Epidermal melanocyte (primary cell): Measurements from ENCODE around the gene TSC22D3.
"Not testable (repeated sequence)": the region's sequence is repeated elsewhere in the genome, so short reads cannot be mapped to it uniquely, and the experiment has no call there.

Experiments
- DNase-seq: peaks from one replicate; pipeline ENCODE4 v3.0.0; 2011; ENCODE audit warnings: low spot score; ENCODE audit not compliant: insufficient read length

The TSC22D3 gene

DNA sequence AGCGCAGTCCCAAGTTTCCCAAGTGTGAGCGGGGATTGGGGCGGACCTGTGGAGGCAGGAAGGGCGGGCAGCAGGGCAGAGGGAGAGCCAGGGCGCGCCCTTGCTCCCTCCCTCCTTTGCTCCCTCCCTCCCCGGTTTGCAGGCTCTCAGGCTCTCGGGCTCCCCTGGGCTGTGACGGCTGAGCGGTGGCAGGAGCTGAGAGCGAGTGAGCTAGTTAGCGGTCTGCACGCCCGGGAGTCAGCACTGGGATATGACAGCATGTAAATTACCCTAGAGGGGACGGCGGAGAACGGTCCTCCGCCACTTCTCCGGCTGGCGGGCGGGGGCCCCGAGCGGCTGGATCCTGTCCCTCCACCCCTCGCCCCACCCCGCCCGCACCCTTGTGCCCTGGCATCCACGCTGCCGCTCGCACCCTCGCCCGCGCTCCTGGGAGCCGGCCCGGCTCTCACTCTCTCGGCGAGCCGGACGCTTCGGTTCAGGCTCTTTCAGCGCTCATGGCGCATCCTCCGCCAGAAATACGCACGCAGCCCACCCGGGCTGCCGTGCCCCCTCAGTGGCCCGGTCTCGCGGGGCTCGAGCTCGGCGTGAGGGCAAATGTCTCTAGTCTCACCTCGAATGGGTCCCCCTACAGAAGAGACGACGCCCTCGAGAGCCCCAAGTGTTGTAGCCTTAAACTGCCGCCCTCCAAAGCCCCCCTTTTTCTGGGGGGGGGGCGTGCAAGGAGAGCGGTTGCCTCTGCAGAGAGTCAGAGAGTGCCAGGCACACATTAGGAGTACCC is at the start of gene TSC22D3:
TSC22D3 (minus strand) TSS at position 54 of the 778 bp plus-strand sequence. CDS start 368 bp downstream, outside the sequence.
- peak; percentile 48 for DNase-seq

DNA sequence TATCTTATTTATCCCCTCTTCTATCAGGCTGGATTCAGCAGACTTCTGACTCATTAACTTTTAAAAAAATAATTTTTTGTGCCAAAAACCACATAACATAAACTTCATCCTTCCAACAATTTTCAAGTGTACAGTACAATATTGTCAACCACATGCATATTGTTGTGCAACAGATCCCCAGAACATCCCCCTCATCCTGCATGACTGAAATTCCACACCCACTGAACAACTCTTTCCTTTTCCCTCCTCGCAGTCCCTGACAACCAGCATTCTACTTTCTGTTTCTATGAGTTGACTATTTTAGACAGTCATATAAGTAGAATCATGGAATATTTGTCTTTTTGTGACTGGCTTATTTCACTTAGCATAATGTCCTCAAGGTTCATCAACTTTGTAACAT is 47.9 kb upstream of the TSC22D3 start:
- DNase-seq, result no peak

DNA sequence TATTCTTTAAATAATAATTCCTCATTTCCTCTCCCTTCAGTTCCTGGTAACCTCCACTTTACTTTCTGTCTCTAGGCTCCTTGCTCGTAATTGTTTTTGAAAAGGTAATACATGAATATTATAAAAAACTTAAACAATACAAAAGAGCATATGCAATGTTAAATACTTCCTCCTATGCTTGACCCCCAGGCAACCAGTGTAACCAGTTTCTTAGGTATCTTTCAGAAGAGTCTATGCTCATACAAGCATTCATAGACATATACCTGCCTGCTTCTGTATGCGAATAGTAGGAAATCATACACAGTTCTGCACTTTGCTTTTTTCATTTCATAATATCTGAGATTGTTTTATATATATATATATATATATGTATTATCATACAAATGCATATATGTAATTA is 47.5 kb upstream of the TSC22D3 start:
- DNase-seq, result no peak

DNA sequence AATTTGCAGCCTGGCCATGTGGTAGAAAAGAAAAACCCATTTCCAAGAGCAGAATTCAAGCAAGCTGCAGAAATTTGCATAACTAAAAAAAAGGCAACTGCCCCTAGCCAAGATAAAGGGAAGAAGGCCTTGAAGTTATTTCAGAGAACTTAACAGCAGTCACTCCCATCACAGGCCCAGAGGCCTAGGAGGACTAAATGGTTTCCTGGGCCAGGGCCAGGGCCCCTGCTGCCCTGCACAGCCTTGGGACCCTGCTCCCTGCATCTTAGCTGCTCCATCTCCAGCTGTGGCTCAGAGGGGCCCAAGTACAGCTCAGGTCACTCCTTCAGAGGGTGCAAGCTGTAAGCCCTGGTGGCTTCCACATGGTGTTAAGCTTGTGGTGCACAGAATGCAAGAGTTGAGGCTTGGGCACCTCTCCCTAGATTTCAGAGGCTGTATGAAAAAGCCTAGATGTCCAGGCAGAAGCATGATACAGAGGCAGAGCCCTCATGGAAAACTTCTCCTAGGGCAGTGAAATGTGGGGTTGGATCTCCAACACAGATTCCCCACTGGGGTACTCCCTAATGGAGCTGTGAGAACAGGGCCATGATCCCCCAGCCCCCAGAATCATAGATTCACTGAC is 43.4 kb upstream of the TSC22D3 start:
- no peak for DNase-seq

DNA sequence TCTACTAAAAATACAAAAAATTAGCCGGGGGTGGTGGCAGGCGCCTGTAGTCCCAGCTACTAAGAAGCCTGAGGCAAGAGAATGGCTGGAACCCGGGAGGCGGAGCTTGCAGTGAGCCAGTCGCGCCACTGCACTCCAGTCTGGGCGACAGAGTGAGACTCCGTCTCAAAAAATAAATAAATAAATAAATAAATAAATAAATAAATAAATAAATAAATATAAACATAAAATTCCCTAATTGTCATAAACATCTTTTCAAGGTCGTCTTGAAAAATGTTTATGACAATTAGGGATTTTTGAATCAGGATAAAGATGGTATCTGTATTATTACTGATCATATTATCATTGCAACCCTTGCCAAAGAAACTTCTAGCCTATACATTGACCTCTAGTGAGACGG is 34.5 kb upstream of the TSC22D3 start:
- DNase-seq, result not testable (repeated sequence)

DNA sequence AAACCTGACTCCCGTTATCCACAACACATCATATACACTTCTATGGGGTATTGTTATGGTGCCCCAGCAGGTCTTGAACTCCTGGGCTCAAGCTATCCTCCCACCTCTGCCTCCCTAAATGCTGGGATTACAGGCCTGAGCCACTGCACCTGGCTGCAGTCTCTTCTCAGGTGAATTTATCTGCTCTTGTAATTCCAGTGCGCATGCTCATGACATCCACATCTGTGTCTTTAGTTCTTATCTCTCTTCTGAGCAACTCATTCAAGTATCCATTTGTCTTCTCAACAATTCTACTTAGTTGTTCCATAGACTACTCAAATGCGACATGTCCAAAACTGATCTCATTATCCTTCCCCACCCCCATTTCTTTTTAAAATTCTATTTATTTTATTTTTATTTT is 29.6 kb upstream of the TSC22D3 start:
- no peak for DNase-seq

DNA sequence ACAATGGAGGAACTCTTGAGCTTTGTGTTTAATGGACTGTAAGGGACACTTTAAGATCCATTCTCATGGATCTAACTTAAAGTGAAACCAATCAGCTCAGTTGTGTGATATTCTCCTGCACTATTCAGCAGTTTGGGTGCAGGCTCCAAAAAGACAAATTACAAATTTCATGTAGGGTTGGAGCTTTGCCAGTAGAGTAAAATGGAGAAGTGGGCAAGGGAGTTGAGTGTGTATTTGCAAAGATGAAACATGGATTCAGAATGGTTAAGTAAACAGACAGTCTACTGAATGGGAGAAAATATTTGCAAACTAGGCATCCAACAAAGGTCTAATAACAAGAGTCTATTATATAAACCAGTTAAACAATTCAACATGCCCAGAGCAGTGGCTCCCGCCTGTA is 28.8 kb upstream of the TSC22D3 start:
- no peak for DNase-seq

DNA sequence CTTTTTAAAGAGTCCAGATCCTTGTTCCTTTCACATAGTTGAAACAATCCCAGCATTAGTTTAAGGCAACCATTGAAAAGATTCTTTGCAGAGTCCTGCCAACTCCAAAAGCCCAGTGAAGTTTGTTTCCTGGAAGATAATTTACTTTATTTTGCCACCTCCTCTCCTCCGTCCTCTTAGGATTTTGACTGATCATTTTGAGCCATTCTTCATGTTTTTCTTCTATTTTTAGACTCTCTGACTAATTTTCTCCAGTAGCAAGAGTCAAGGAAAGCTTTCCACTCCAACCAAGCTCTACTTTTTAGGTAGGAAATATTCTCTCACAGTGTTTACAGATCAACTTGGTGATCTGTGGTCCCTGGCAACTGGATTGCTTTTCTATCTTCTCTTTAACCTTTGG is 12.2 kb upstream of the TSC22D3 start:
- no peak for DNase-seq

DNA sequence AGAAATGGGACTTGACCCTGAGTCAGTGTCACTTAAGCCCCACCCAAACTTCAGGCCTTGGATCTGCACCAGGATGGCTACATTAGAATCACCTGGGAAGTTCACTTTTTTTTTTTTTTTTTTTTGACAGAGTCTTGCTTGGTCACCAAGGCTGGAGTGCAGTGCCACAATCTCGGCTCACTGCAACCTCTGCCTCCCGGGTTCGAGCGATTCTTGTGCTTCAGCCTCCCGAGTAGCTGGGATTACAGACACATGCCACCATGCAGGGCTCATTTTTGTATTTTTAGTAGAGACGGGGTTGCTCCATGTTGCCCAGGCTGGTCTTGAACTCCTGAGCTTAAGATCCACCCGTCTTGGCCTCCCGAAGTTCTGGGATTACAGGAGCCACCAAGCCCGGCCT is 4.9 kb upstream of the TSC22D3 start:
- no peak for DNase-seq

DNA sequence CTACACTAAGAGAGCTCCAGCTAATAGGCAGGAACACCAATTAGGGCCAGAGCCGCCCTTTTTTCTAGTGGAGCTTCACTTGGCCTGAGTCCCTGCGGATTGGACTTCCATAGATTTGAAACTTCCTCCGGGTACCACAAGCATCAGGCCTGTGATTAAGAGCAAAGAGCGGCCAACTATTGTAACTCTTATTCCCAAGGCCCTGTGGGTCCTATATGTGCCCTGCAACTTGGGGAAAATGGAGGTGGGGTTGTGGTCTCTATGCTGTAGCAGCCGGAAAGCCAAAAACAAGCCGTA is 1.9 kb upstream of the TSC22D3 start, which contains the start of gene NCBP2L:
NCBP2L (plus strand) TSS at position 198 of the 297 bp plus-strand sequence. CDS start 16,488 bp downstream, outside the sequence.
- no peak for DNase-seq

DNA sequence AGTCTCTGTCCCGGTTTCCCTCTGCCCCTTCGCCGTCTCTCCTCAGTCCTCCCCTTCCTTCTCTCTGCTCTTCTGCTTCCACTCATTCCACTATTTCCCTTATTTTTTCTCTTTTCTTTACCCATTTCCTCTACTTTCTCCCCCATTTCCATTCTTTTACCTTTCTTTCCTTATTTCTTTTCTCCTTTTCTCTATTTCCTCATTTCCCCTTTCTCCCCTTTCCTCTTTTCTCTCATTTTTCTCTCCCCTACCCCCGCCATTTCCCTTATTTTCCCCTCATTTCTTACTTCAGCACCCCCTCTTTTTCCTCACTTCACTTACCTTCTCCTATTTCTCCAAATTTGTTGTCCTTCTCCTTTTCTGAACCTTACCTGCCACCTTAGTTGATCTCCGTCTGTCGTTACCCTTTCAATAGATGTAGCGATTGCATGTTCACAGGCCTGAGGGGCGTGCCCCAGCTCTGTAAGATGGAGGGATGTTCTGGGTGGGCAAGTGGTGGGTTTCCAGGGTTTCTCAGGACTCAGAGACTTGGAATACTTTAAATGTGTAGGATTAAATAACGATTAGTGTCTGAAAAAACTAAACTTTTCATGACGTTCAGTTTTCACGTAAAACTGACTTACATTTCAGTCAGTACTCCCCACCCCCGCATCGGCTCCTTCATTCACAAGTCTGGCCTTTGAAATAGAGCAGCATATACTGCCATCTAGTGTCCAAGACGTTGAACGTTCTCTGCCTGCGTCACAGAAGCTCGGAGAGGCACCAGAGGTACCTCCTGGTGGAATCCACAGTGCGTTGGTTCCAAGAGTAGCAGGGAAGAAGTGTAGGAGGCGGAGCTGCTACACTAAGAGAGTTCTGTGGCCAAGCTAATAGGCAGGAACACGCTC is 1.3 kb upstream of the TSC22D3 start:
- DNase-seq, result peak; percentile 56

DNA sequence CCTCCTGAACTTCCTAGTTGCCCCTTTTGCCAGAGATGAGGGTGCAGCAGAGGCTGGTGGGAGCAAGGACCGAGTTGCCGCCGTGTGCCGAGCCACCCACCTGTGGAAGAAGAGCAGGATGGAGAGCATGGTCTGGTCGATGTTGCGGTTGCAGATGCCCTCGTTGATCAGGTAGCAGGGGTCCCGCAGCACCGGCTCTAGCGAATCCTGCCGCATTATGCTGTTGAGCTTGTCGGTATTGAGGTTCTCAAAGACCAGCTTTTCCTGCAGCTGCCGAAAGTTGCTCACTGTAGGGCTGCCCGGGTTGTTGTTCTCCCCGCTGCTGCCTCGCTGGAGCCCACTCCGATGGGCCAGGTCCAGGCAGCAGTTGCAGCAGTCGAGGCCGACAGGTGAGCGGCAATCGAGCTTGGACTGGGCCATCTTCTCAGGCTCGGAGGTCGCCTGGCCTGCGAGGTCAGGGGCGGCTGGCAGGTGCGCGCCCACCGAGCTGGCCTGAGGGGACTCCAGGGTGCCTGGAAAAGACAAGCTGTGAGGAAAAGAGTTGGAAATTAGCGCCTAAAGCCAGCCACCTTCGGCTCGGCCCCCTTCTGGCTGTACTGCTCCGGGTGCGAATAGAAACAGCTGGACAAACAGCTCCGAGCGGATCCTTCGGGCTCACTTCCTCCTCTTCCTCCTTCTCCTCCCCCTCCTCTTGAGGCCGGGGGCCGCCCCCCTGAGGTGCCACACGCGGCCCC is 420 bp downstream of the TSC22D3 start:
- no peak for DNase-seq

DNA sequence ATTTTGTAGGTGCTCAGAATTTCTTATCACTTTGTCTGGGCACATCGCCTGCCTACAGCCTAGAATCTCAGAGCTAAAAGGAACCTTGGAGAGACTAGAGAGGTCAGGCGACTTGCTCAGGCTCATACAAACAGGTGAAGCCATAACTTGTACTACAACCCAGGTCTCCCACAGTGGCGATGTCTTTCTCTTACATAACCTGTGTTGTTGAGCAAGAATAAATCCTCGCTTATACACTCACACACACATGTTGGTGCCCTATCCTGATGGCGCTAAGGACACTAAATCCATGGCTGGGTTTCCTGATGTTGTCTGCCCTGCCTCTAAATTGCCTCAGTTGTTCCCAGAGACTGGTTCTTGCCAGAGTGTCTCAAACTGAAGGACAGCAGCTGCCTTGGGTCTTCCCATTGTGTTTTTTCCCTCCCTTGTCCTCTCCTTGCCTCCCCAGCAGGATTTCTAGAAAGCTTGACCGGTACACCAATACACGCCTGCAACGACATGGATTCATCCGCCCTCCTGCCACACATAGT is 1.6 kb downstream of the TSC22D3 start:
- DNase-seq, result no peak

DNA sequence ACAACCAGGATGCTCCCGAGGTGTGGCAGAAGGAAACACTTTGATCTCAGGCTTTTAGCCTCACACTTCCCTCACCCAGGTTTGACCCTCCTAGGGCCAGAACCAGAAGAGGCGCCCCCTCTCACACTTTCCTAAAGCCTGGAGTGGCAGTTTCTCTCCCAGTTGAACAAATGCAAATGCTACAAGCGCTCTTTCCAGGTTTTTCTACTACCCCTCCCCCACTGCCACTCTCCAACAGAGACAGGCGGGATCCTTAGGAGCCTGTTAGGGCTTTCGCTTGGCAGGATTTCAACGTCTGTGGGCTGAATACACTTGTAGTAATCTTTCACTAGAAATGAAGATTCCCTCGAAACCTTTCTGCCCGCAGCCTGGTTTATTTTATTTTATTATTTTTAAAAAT is 2.4 kb downstream of the TSC22D3 start:
- no peak for DNase-seq

DNA sequence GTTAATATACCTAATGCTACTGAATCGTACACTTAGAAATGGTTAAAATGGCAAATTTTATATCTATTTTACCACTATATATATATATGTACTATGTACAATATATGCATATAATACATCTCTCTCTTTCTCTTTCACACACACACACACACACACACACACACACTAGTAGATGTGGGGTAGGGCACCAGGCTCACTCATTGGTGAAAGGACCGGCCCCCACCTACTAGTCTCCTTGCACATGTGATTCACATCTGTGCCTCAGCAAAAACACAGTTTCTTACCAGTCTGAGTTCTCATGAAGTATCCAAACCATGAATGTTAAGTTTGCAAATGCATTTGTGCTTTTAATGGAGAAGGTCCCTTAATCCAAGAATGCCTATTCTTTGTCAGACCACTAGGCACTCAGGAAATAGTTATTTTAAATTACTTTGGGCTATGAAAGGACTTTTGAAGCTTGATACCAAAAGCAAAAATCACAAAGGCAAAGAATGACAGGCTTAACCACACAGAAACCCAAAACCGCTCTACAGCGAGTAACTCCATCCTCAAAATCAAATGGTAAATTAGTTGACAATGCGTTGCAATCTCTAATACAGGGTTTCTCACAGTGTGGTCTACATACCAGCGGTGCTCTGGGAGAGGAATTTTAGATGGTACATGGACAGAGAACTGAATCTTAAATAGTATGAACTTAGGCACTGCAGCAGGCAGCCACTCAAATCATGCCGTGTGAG is 5.8 kb downstream of the TSC22D3 start:
- DNase-seq, result no peak

DNA sequence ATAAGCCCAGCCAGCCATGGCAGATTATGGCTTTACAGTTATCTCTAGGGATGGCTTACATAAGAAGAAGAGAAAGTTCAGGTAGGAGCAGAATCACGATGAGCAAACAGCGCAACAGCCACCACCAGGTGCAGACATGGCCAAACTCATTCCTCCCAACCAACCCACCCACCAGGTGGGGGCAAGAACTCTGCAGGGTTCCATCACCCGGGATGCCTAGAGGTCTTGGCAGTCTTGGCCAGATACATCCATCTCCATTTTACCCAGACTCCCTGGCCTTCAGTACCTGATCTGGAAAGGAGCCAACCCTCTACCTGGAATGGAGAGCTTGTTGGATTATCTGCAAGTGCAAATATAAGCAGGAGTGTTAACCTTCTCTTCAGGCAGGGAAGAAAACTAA is 7.5 kb downstream of the TSC22D3 start:
- no peak for DNase-seq

DNA sequence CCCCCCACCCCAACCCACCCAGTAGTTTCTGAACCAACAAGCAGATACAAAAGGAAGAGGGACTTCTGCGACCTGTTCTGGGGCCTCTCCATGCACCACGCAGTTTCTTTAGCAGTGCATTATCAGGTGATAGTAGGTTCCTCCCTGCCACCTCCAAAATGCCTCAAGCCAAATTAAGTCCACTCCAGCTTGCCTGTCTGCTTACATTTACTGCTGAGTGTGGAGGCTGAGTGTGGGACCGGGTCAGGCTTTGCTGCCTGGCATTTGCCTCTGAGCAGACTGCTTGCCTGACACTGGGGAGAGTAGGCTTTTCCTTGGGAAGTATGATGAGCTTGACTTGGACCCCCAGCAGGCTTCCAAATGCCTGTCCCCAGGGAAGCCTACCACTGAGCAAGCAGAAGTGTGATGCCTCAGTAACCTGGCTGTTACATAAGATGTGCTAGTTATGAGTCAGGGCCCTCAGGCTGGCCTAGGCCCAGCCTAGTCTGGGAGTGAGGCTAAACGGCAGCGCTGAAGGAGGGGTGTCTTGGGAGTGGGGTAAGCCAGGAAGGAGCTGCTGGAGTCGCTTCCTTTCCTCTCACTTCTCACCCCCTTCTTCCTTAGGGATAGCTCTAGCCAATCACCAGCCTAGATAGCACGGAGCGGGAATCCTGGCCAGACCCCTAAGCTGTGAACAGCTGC is 9.0 kb downstream of the TSC22D3 start:
- no peak for DNase-seq

DNA sequence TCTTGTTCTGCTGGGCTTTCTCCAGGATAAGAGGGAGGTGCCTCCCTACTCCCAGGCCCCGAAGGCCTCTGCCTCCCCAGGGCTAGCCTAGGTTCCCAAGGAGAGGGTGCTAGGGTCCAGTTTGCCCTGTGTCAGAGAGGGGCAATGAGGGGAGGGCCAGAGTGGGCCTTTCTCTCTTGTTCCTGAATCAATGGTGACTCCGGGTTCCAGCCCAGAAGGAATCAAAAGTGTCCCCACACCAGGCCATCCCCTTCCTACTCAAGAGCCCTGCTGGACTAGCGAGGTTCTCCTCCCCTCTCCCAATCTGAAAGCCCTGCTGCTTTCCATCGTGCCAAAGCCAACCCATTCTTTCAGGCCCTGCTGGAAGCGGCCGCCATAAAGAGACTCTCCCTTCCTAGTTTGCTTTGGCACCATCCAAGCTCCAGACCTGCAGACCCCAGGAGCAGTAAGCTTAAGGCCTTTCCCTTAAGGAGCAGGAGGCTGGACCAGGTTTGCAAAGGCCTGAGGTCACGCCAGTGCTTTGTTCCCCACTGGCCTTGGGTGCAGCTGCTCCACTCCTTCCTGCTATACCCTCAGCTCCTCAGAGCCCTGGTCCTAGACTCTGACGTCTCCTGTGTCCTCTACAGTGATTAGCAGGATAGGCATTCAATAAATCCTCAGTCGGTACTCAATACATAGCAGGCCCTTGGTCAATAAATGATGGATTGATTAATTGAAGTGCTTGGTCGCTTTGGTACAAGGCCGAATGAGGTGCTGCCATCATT is 10.6 kb downstream of the TSC22D3 start:
- DNase-seq, result no peak

DNA sequence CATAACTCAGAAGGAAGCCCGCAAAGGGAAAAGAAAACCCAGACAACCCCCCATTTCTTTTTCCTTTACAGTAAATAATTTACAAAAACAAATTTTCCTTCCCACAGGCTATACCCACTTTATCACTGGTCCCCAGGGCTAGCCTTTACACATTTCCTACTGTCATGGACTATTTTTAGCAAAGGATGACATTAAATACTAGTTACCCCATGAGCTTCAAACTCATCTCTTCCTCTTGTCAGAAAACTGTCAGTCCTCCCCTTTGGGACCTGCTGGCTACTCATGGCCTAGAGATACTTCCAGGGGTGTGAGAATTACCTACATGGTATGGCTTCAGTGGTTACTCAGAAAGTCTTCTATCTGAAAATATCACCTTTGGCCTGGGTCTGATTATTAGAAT is 11.9 kb downstream of the TSC22D3 start:
- no peak for DNase-seq
